ELF-1 (cell line): ENCODE measurements around the gene LIN37.
"Not testable (repeated sequence)": the region's sequence is repeated elsewhere in the genome, so short reads cannot be mapped to it uniquely, and the experiment has no call there.

Source experiments
- DNase-seq: peaks from one replicate; pipeline ENCODE4 v3.0.0-alpha.2; 2016; ENCODE audit warnings: low read depth, low spot score

The LIN37 gene

GRCh38 chr19:35789195-35789977, 41.0 kb downstream of the LIN37 start:
- DNase-seq = no peak

- no peak for DNase-seq
Measured at GRCh38 chr19:35789978-35790944, 41.9 kb downstream of the LIN37 start.

GRCh38 chr19:35790981-35791813, 42.8 kb downstream of the LIN37 start:
- DNase-seq = no peak

- DNase-seq = no peak
Measured at GRCh38 chr19:35791814-35792279, 43.5 kb downstream of the LIN37 start.

GRCh38 chr19:35792312-35792711, 43.9 kb downstream of the LIN37 start:
- DNase-seq = no peak

GRCh38 chr19:35792888-35793287, 44.5 kb downstream of the LIN37 start:
- no peak for DNase-seq

- DNase-seq = no peak
Measured at GRCh38 chr19:35793381-35794165, 45.2 kb downstream of the LIN37 start.

- DNase-seq = not testable (repeated sequence)
Measured at GRCh38 chr19:35795564-35795963, 47.2 kb downstream of the LIN37 start.

- DNase-seq = no peak
Measured at GRCh38 chr19:35796645-35797542, 48.5 kb downstream of the LIN37 start.

GRCh38 chr19:35797663-35798062, 49.3 kb downstream of the LIN37 start:
- DNase-seq = no peak

GRCh38 chr19:35801828-35802227, 53.5 kb downstream of the LIN37 start:
- no peak for DNase-seq
